Raji (cell line): ENCODE results near the gene RAB20.
A peak's percentile ranks its signal among the peaks of the same experiment; 100 is the strongest.

Source experiments
- POLR2A ChIP-seq: IDR thresholded peaks from 2 replicates; pipeline ENCODE4 v1.6.1; 2011; ENCODE audit warnings: low read depth, low read length, control low read depth; ENCODE audit not compliant: insufficient read depth

The RAB20 gene, protein sequence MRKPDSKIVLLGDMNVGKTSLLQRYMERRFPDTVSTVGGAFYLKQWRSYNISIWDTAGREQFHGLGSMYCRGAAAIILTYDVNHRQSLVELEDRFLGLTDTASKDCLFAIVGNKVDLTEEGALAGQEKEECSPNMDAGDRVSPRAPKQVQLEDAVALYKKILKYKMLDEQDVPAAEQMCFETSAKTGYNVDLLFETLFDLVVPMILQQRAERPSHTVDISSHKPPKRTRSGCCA

DNA sequence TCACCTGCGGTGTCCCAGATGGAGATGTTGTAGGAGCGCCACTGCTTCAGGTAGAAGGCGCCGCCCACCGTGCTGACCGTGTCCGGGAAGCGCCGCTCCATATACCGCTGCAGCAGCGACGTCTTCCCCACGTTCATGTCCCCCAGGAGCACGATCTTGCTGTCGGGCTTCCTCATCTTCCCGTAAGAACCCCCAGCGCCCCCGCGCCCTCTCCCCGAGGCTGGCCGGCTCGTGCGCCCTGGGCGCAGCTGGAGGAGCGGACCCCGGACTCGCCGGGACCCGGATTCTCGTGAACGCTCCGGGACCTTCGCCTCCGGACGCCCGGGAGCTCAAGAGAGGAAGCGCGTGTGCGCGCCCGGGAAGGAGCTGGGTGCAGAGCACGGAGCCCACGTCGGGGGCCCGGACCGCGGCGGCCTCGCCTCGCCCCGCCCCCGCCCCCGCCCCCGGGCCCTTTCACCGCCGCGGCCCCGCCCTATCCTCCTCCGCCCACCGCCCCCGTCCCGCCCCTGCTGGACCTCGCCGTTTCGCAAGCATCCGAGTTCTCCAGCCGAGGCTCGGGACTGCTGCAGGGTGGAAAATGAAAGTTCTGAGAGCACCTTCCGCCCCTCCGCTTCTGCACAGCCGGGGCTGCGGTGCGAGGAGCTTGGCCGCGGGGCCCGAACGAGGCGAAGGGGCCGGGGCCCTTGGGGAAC is at the start of gene RAB20:
Gene RAB20 (minus strand): TSS at position 379 of the 692 bp plus-strand sequence. CDS start 203 bp downstream, at position 176.
- TF ChIP-seq POLR2A, result peak; percentile 27; the same call in 1 of the 2 replicates

DNA sequence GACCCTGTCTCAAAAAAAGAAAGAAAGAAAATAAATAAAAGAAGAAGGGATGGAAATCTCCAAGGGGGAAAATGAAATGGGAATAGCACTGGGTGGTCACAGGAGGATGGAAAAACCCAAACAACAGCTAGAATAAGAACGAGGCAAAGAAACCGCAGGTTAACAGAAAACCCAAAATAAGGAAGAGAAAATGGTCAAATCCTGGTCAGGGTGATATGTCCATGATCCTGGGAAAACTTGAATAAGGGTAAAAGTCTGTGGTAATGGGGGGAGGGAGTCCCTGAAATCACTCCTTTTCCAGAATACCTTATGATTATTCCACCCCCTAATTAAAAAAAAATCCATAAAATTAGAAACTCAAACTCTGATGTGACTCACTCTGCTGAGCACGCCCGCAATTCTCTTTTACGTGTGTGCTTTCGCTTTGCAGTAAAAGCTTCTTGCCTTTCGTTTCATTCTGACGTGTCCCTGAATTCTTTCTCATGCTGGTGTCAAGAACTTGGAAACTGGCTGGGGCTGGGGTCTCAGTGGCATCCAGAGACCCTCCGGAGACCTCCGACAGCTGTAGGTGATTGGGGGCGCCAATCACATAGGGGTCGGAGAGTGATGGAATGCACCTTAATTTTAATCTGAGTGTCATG is 49.6 kb upstream of the RAB20 start:
- TF ChIP-seq POLR2A, result no peak

DNA sequence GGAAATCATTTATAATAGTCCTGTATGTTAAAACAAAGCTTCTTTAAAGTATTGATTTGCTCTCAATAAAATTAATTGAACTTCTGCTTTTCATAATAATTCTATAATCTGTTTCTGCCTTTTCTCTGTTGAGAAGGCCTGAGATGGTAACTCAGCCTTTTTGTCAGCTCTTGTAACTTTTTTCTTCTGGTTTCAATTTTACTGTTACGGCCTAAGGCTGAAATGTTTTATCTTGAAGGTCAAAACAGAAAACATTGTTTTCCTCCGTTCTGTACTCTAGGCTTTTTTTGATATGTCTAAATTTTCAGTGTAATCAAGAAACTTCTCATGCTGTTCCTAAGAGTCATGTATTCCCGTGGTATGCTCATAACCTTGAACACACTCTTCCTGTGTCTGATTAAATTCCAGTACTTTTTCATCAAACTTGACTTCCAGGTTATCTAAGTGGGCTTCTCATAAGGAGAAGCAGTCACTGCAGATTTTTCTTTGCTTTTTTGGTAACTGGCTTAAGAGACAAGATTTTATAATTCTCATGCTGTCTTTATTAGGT is 46.2 kb upstream of the RAB20 start:
- TF ChIP-seq POLR2A, result no peak

DNA sequence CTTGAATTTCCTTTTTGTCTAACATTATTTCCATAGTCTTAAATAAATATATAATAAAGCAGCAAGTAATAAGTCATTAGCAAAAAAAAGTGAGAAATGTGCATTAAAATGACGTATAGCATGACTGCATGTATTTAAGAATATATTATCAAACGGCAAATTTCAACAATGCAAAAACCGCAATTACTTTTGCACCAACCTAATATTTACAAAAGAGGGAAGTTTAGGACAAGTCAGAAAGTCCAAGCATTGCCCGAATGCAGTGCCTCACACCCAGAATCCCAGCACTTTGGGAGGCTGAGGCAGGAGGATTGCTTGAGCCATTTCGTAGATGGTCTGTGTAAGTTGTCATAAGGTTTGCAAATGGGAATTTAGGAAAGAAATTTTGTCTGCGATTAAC is 43.6 kb upstream of the RAB20 start:
- TF ChIP-seq POLR2A, result no peak

DNA sequence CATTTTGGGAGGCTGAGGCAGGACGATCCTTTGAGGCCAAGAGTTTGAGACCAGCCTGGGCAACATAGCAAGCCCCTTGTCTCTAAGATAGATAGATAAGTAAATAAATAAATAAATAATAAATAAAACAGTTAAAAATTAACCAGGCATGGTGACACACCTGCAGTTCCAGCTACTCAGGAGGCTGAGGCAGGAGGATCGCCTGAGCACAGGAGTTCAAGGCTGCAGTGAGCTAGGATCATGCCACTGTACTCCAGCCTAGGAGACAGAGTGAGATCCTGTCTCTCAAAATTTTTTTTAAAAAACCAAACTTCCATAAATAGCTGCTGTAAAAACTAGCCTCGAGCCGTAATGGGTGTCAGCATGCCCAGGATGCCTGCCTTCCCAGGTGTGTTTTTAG is 39.5 kb upstream of the RAB20 start:
- no peak for TF ChIP-seq POLR2A

DNA sequence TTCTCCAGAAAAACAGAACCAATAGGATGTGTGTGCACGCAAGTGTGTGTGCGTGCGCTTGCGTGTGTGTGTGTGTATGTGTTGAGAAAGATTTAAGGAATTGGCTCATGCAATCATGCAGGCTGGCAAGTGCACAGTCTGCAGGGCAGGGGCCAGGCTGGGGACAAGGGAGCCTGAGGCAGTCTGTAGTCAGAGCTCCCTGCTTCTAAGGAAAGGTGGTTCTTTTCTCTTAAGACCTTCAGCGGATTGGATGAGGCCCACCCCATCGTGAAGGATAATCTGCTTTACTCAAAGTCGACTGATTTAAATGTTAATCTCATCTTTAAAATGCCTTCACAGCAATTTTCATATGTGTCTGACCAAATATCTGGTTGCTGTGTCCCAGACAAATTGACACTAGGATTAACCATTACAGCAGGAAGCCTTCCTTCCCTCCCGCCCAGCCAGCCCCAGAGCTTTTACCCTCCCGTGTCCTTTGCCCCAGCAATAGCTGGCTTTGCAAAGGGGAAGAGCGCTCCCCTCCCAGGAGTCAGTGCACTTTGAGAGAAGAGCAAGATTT is 38.8 kb upstream of the RAB20 start:
- TF ChIP-seq POLR2A, result no peak

DNA sequence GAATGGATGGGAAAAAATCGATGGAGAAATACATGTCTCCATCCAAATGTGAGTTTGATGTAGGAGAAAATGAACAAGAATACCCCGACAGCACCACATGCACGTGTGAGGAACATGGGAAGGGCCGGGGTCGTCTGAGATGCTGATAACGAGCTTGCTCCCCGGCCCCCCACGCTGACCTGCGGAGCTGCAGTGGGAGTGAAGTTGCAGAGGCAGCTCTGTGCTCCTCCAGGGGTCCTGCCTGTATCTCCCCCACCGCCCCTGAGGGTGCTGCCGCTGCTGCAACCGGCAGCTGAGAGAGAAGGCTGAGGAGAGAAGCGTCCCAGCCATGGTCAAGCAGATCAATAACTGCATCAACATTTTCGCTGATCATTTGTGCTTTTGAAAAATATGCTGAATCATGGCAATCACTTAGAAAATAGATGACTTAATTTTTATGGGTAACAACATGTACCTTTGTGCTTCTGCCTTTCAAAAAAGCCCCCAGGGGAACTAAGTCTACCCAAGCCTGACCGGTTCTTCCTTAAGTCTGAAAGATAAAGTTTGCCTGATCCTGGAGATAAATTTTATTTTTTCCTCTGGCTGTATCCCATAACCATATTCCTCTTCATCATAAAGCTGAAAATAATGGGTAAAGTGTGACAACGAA is 35.6 kb upstream of the RAB20 start:
- no peak for TF ChIP-seq POLR2A

DNA sequence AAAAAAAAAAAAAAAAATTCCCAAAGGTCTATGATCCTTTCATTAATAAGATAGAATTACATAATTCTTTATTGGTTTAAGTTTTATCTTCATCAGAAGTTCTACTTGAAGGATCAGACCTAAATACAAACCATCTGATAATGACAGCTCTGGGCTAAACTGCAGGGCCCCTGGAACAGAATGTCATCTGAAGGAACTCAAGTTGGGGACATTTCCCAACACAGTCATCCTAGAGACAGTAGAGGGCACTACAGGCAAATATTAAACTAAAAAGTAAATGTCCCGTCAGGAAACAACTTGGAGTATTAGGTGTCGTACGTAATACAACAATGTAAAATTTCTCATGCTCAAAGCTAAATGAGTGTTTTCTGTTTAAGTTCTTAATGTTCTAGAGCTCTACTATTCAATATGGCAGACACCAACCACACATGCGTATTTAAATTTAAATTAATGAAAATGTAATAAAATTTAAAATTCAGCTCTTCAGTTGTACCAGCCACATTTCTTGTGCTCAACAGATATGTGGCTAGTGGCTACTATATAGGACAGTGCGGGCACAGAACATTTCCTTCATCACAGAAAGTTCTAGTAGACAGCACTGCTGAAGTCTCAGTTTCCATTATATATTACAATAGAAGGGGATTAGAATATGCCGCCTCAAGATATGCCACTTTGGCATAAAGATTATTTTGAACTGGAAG is 32.1 kb upstream of the RAB20 start:
- no peak for TF ChIP-seq POLR2A

DNA sequence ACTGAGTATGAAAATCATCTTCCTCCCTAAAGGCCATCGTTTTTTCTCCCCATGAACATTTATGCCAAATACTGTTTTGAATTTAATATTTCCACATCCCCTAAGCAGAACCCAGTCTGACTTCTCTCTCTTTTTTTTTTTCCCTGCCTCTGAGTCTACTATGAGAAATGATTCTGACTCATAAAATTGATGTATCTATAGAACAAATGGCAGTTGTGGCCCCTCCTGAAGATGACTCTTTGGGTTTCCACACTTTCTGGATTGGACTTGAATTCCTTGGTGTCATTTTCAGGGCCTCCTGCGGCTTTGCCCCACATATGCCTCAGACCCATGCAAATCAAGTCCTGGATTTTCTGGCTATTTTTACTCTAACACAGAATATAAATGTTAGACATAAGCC is 31.1 kb upstream of the RAB20 start:
- no peak for TF ChIP-seq POLR2A

DNA sequence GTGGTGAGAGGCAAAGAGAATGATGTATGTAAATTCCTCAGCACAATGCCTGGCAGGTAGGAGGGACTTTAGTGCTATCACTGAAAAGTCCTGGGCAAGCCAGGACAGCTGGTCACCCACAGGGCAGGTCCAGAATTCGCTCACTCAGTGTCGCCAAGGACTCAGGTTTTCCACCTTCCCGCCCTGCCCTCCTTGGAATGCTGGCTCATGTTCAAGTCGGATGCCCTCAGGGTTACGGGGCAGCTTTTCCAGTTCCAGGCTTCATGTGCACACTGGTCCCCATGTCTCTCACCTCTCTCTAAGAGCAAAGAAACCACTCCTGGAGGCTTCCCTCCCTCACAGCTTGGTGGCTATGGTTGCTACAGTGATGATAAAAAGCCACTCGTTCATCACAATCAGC is 29.1 kb upstream of the RAB20 start:
- TF ChIP-seq POLR2A, result no peak

DNA sequence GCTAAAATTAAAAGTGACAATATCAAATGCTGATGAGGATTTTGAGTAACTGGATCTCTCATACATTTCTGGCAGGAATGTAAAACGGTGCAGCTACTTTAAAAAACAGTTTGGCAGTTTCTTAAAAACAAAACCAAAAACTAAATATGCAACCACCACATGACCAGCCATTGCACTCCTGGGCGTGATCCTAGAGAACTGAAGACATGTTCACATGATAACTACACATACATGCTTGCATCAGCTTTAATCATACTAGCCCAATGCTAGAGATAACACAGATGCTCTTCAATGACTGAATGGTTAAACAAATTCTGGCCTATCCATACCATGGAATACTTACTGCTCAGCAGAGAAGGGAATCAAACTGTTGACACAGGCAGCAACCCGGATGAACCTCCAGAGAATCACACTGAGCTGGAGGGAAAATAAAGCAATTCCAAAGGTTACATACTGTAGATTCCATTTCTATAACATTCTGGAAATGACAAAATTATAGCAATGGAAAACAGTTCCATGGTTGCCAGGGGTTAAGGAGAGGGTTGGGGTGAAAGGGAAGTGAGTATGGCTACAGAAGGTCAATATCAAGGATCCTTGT is 28.4 kb upstream of the RAB20 start:
- TF ChIP-seq POLR2A, result no peak

DNA sequence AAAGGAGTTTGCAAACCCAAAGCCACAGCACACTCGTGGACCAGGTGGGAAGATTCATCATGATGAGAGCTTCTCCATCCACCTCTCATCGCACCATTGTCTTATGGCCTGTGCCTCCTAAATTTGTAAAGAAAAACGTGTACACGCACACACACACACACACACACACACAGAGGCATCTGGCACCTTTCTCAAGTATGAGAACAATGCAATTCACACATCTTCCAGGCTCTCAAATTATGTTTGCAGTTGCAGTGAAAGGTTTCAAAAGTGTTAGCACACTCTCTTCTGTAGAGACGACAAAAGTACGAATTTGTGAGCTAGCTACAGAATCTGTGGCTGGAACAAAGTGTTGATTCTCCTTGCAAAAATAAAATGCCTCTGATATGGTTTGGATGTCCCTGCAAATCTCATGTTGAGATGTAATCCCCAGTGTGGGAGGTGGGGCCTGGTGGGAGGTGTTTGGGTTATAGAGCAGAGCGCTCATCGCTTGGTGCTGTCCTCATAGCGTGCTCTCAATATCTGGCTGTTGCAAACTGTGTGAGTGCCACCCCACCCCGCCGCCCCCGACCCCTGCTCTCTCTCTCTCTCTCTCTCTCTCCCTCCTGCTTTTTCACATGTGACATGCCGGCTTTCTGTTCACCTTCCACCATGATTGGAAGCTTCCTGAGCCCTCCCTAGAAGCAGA is 21.8 kb upstream of the RAB20 start:
- TF ChIP-seq POLR2A, result no peak

DNA sequence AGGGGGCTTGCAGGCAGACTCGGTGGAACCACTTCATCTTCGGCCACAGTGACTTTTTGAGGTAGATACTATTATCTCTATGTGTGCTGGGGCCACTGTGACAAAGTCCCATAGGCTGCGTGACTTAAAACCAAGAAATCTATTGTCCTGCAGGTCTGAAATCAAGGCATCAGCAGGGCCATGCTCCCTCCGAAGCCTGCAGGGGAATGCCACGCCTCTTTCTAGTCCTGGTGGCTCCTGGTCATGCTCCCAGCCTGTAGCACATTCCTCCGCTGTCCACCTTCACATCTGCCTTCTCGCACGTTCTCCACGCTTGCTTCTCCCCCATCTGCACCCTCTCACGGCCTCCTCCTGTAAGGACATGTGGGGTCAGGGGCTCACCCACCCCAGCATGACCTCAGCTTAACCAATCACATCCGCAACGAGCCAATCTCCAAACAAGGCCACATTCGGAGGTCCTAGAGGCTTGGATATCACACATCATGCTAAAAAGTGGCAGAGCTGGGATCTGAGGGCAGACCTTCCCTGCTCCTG is 21.0 kb upstream of the RAB20 start:
- no peak for TF ChIP-seq POLR2A
